ENCODE data around the gene KCNQ1. TPM values are rescaled to one million over a fixed set of nuclear protein-coding genes. Genes with fewer than 3 reads are reported as not detected.

The KCNQ1 gene
- total RNA-seq, 2 experiments from 2014 or later = 9.1 to 10.9 TPM

DNA sequence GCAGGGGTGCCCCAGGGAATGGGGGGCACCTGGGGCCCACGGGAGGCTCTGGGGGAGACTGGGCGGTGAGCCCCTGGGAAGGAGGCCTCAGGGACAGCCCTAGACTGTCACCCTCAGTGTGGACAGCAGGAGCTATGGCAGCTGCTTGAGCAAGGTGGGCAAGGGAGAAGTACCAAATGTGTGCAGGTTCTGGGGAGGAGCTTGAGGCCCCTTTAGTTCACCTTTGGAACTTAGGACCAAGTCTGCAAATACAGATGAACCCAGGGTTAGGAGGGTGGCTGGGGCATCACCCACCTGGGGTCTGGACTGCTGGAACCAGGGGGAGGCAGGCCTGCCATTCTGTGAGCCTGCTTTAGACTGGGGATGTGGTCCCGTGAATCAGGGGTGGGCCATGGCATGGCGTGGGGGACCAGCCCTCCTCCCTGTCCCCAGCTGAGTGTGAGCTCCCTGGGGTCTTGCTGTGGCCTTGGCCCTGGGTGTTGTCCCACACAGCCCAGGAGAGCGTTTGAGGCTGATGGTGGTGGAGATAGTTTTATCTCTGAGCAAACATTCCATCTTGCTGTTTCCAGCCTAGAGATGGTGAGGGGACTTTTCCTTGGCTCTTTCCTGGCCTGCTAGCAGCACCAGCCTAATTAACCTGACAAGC is 122.3 kb downstream of the KCNQ1 start:
- POLR2A ChIA-PET = no interaction called here
- intact Hi-C loops (cut with DNase I, micrococcal nuclease) = no loop called here
- no peaks in the 10 kb centered on the region for H3K27me3 Mint-ChIP-seq
- no peaks in the 10 kb centered on the region for H3K4me1 Mint-ChIP-seq
- H3K36me3 Mint-ChIP-seq (ENCODE audit: low read depth) = no peaks in the 10 kb centered on the region
- H3K9me3 Mint-ChIP-seq (ENCODE audit: low read depth) = no peaks in the 10 kb centered on the region
- ATAC-seq = no peak
- no peak overlapping the region for H3K27ac Mint-ChIP-seq
- H3K4me3 Mint-ChIP-seq = no peak overlapping the region
- DNase-seq = no peak
- CTCF ChIA-PET = no interaction called here

DNA sequence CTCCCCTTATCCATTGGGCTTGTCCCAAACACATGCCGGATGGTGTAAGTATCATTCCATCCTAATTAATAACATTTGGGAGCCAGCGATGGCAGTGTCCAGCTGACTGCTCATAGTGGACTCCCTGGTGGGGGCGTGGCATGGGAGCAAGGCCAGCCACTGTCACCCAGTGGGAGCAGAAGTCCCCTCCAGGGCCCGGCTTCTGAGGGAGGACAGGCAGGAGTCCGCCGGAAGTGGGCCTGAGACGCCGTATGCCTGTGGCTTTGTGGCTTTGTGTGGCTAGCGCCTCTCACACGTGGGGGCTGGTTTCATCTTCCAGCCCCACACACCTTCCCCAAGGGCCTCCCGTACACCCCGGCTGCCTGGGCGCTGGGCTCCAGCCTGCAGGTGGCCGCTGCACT is 124.5 kb downstream of the KCNQ1 start:
- ATAC-seq (no peak), DNase-seq (no peak)
- intact Hi-C loops (cut with DNase I, micrococcal nuclease) = no loop called here
- ChIA-PET POLR2A (no interaction called here), CTCF (no interaction called here)
- no peak overlapping the region for H3K27ac Mint-ChIP-seq
- no peak overlapping the region for H3K4me3 Mint-ChIP-seq
- no peaks in the 10 kb centered on the region for H3K27me3 Mint-ChIP-seq
- H3K9me3 Mint-ChIP-seq (ENCODE audit: low read depth) = no peaks in the 10 kb centered on the region
- H3K4me1 Mint-ChIP-seq = no peaks in the 10 kb centered on the region
- H3K36me3 Mint-ChIP-seq (ENCODE audit: low read depth) = no peaks in the 10 kb centered on the region

DNA sequence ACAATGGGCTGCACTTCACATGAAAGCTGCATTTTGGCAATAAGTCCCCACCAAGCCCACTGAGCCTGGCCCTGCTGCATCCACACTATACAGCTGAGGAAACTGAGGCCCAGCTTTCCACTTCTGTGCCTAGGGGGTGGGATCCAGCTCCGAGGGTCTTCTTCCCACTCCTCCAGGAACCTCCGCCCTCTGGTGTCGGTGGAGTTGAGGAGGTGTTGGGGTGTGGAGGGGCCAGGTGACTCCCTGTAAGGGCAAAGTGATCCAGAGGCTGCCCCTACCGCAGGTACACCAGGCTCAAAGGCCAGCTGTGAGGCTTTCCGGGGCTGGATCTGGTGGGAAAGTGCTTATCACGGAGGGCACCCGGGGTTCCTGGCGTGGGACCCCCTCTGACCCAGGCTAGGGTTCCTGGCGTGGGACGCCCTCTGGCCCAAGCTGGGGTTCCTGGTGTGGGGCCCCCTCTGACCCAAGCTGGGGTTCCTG is 125.0 kb downstream of the KCNQ1 start:
- POLR2A ChIA-PET = no interaction called here
- intact Hi-C loops (cut with DNase I, micrococcal nuclease) = no loop called here

DNA sequence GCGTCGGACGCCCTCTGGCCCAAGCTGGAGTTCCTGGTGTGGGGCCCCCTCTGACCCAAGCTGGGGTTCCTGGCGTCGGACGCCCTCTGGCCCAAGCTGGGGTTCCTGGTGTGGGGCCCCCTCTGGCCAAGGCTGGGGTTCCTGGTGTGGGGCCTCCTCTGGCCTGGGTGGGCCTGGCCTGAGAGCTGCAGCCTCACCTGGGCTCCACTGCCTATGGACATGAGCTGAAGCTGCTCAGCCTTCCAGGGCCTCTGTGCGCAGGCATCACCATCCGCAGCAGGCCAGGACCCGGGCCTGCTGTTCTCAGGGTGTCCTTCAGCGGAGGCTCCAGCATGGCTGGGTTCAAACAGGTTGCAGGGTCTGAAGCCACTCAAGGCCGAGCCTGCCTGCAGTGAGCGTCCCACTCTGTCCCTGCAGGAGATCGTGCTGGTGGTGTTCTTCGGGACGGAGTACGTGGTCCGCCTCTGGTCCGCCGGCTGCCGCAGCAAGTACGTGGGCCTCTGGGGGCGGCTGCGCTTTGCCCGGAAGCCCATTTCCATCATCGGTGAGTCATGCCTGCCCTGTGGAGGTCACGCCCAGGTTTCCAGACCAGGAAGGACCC is 125.5 kb downstream of the KCNQ1 start:
- DNase-seq = no peak
- CTCF ChIA-PET = no interaction called here
- H3K27ac Mint-ChIP-seq = no peak overlapping the region
- no peaks in the 10 kb centered on the region for H3K36me3 Mint-ChIP-seq (ENCODE audit: low read depth)
- no peak overlapping the region for H3K4me3 Mint-ChIP-seq
- no peak for ATAC-seq
- H3K4me1 Mint-ChIP-seq = no peaks in the 10 kb centered on the region
- H3K27me3 Mint-ChIP-seq = no peaks in the 10 kb centered on the region
- intact Hi-C loops (cut with DNase I, micrococcal nuclease) = no loop called here
- no peaks in the 10 kb centered on the region for H3K9me3 Mint-ChIP-seq (ENCODE audit: low read depth)
- POLR2A ChIA-PET = no interaction called here

More for the DNA sequence above, 125.0 kb downstream of the KCNQ1 start:
- no peaks in the 10 kb centered on the region for H3K4me1 Mint-ChIP-seq
- H3K4me3 Mint-ChIP-seq = no peak overlapping the region
- DNase-seq = no peak
- ATAC-seq = no peak
- no peaks in the 10 kb centered on the region for H3K27me3 Mint-ChIP-seq
- no peaks in the 10 kb centered on the region for H3K9me3 Mint-ChIP-seq (ENCODE audit: low read depth)
- CTCF ChIA-PET = no interaction called here
- H3K36me3 Mint-ChIP-seq (ENCODE audit: low read depth) = no peaks in the 10 kb centered on the region
- H3K27ac Mint-ChIP-seq = no peak overlapping the region

GRCh38 chr11:2570841-2571597 is 126.2 kb downstream of the KCNQ1 start:
- CTCF ChIA-PET = no interaction called here
- no peak overlapping the region for H3K27ac Mint-ChIP-seq
- DNase-seq = no peak
- H3K4me1 Mint-ChIP-seq = no peaks in the 10 kb centered on the region
- H3K4me3 Mint-ChIP-seq = no peak overlapping the region
- intact Hi-C loops (cut with DNase I, micrococcal nuclease) = no loop called here
- no peak for ATAC-seq
- no peaks in the 10 kb centered on the region for H3K9me3 Mint-ChIP-seq (ENCODE audit: low read depth)
- POLR2A ChIA-PET = no interaction called here
- H3K36me3 Mint-ChIP-seq (ENCODE audit: low read depth) = no peaks in the 10 kb centered on the region
- H3K27me3 Mint-ChIP-seq = no peaks in the 10 kb centered on the region

- Mint-ChIP-seq H3K4me1 (no peaks in the 10 kb centered on the region), H3K27ac (no peak overlapping the region), H3K9me3 (ENCODE audit: low read depth) (no peaks in the 10 kb centered on the region), H3K27me3 (no peaks in the 10 kb centered on the region), H3K4me3 (no peak overlapping the region), H3K36me3 (ENCODE audit: low read depth) (no peaks in the 10 kb centered on the region)
- POLR2A ChIA-PET = no interaction called here
- CTCF ChIA-PET = no interaction called here
- no peak for ATAC-seq
- no peak for DNase-seq
- intact Hi-C loops (cut with DNase I, micrococcal nuclease) = no loop called here
Measured at GRCh38 chr11:2571598-2572281, 126.9 kb downstream of the KCNQ1 start.

GRCh38 chr11:2572491-2573239 is 127.9 kb downstream of the KCNQ1 start:
- no peaks in the 10 kb centered on the region for H3K27me3 Mint-ChIP-seq
- CTCF ChIA-PET = no interaction called here

DNA sequence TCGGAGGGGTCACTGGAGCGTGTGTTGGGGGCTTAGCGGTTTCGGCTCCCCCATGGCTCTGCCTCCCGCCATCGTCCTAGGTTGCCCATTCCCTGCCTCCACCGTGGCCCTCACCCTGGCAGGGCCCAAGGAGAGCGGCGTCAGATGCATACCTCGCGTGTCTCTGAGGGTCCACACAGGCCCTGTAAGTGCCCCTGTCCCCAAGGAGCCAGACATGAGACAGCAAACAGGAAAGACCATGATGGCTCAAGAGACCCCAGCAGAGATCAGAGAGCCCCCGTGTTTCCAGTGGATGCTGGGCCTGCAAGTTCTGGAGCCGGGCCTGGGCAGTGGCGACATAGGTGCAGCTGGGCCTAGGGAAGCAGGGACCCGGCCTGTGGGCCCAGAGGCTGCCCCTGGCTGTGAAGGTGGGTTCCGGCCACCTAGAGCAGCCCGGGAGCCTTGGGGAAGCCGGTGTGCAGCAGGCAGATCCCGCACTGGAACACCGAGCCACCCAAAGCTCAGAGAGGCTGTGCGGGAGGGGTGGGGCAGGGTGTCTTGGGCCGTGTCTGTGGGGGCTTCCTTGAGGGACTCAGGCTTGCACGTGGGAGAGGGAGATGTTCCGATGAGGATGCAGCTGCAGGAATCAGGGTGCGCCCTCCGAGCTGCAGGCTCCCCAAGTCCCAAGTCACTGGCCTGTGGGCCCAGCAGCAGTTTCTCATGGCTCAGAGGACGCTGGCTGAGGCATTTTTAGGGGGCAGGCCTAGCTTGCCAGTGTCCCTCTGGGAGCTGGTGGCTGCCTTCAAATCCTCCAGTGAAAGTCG is 128.6 kb downstream of the KCNQ1 start:
- Mint-ChIP-seq H3K4me3 (no peak overlapping the region), H3K27ac (no peak overlapping the region), H3K9me3 (ENCODE audit: low read depth) (no peaks in the 10 kb centered on the region), H3K4me1 (no peaks in the 10 kb centered on the region), H3K36me3 (ENCODE audit: low read depth) (no peaks in the 10 kb centered on the region), H3K27me3 (no peaks in the 10 kb centered on the region)
- ATAC-seq (no peak), DNase-seq (no peak)
- intact Hi-C loops (cut with DNase I, micrococcal nuclease) = no loop called here
- ChIA-PET CTCF (interaction anchor here (0.6 kb wide), 1 partner anchor 1563 kb away, joined by 3 read pairs; no protein-coding TSS in a partner anchor), POLR2A (no interaction called here)

More at GRCh38 chr11:2572491-2573239, 127.9 kb downstream of the KCNQ1 start:
- H3K36me3 Mint-ChIP-seq (ENCODE audit: low read depth) = no peaks in the 10 kb centered on the region
- ATAC-seq = no peak
- POLR2A ChIA-PET = interaction anchor here (0.6 kb wide), 1 partner anchor 581 kb away, joined by 3 read pairs; no protein-coding TSS in a partner anchor
- H3K4me3 Mint-ChIP-seq = no peak overlapping the region
- no peaks in the 10 kb centered on the region for H3K9me3 Mint-ChIP-seq (ENCODE audit: low read depth)
- DNase-seq = no peak
- intact Hi-C loops (cut with DNase I, micrococcal nuclease) = no loop called here
- H3K4me1 Mint-ChIP-seq = no peaks in the 10 kb centered on the region
- no peak overlapping the region for H3K27ac Mint-ChIP-seq

- Mint-ChIP-seq H3K9me3 (ENCODE audit: low read depth) (no peaks in the 10 kb centered on the region), H3K27me3 (no peaks in the 10 kb centered on the region), H3K27ac (no peak overlapping the region), H3K36me3 (ENCODE audit: low read depth) (no peaks in the 10 kb centered on the region), H3K4me3 (no peak overlapping the region), H3K4me1 (no peaks in the 10 kb centered on the region)
- intact Hi-C loops (cut with DNase I, micrococcal nuclease) = no loop called here
- CTCF ChIA-PET = interaction anchor here (0.6 kb wide), 1 partner anchor 1564 kb away, joined by 3 read pairs; no protein-coding TSS in a partner anchor
- ATAC-seq (no peak), DNase-seq (peak; percentile 0)
- POLR2A ChIA-PET = no interaction called here
Measured at GRCh38 chr11:2574043-2574552, 129.3 kb downstream of the KCNQ1 start.

GRCh38 chr11:2574553-2575535 is 130.0 kb downstream of the KCNQ1 start:
- DNase-seq (peak; percentile 2), ATAC-seq (no peak)
- POLR2A ChIA-PET = no interaction called here
- H3K4me3 Mint-ChIP-seq = no peak overlapping the region
- intact Hi-C loops (cut with DNase I, micrococcal nuclease) = no loop called here
- CTCF ChIA-PET = interaction anchor here (0.6 to 1.1 kb wide), 2 partner anchors 42 to 1565 kb away, joined by 3 read pairs; no protein-coding TSS in a partner anchor
- H3K36me3 Mint-ChIP-seq (ENCODE audit: low read depth) = no peaks in the 10 kb centered on the region
- H3K9me3 Mint-ChIP-seq (ENCODE audit: low read depth) = no peaks in the 10 kb centered on the region
- H3K27me3 Mint-ChIP-seq = no peaks in the 10 kb centered on the region
- no peaks in the 10 kb centered on the region for H3K4me1 Mint-ChIP-seq
- H3K27ac Mint-ChIP-seq = no peak overlapping the region
